Left renal pelvis (tissue), 4 donors: Measurements from ENCODE around the gene ATP1A2. TPM values are rescaled to one million over a fixed set of nuclear protein-coding genes. Genes with fewer than 3 reads are reported as not detected.

ENCODE experiments used
- DNase-seq, 4 donors: peaks; one replicate each; pipeline ENCODE4 v3.0.0-alpha.2; 2013; ENCODE audit warnings: low read depth in 4 of 4, low spot score in 3 of 4
- polyA plus RNA-seq, 4 donors: library from polyadenylated mRNA; unstranded; fragments of 120-200 nt; gene quantifications; one replicate each; pipeline ENCODE4 v1.2.1, GENCODE V29; 2013; ENCODE audit not compliant: insufficient read length in 4 of 4

Gene ATP1A2
- polyA plus RNA-seq: 1 to 10 TPM; 5.0 to 5.7 (median 5.5) TPM

GRCh38 chr1:160115545-160116282, at the start of gene ATP1A2:
Gene ATP1A2 (plus strand): TSS chr1:160115759. CDS start chr1:160115862, 103 bp downstream.
- no peak for DNase-seq

- DNase-seq: no peak
These were observed 48.5 kb upstream of the ATP1A2 start for GRCh38 chr1:160066829-160067745.

DNA sequence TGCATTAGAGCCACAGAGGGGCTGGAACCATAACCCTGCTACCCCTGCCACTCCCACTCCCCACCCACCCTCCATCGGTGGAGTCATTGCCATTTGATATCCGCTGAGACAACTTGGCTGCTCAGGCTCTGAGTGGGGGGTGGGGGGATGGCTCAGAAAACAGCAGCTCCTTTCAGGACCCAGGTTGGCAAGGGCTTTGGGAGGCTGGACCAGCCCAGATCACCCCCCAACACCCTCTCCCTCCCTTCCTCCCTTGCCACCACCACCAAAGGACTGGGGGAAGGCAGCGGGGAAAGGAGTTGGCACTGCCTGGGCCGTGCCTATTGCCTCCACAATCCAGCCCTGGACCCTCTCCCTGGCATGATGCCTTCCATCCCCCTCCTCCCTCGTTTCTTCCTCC, 47.3 kb upstream of the ATP1A2 start:
- no peak for DNase-seq

- no peak for DNase-seq
These were observed 45.9 kb upstream of the ATP1A2 start, which contains the start of gene KCNJ10 for GRCh38 chr1:160069460-160070231. Gene KCNJ10 (minus strand): TSS chr1:160070160. CDS start chr1:160042532, 27,628 bp downstream.

DNA sequence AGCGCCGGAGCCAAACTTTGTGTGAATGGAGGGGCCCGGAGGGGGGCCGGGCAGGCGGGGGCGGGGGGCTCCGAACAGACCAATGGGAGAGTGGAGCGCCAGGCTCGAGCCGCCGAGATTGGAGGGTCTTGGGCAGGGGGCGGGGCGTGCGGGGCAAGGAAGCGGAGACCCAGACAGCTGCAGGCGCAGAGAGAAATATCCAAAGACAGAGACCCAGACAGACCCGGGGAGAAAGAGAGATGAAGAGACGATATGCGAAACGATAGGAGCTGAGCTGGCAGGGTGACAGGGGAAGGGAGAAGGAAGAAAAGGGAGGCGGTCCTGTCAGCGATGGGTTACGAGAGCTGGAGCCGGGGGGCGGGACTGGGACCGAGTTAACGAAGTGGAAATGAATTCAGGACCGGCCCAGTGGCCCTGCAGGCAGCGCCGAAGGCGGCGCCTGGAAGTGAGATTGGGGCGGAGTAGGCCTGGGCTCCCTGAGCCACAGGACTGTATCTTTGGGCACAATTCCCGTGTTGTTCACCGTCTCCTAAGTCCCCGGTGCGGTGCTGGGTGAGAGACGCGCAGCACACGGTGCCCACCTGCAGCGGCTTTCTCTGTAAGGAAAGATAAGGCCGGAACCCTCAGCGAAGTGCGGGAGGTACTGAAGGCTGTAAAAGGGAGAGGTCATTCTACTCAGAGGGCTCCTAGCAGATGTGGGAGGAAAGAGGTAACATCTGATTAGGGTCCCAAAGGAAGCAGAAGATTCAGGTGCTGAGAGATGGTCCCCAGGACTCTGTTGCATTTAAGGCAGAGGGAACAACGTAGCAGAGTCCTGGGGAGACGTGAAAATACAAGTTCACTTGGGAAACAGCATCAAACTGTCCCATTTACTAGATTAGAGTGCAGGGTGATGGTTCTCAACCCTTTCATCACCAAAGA, 45.1 kb upstream of the ATP1A2 start:
- no peak for DNase-seq

- DNase-seq: no peak
These were observed 44.3 kb upstream of the ATP1A2 start for GRCh38 chr1:160071289-160071688.

GRCh38 chr1:160074865-160075264, 40.7 kb upstream of the ATP1A2 start:
- no peak for DNase-seq

DNA sequence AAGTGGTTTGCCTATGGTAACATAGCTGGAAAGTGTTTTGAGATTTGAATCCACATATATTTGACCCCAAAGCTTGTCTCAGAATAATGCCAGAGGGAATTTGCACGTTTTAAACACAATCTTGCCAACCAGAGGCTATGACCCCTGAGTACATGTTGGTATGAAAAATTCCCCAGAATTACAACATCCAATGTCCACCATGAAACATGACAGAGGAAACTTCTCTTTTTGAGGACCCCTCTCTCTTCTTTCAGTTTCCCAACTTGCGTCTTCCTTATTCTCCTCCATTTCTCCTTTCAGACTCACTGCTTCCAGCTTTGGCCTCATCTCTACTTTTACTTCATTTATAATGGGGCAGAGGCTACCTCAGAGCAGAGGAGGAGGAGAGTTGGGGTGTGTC, 39.7 kb upstream of the ATP1A2 start:
- no peak for DNase-seq

DNA sequence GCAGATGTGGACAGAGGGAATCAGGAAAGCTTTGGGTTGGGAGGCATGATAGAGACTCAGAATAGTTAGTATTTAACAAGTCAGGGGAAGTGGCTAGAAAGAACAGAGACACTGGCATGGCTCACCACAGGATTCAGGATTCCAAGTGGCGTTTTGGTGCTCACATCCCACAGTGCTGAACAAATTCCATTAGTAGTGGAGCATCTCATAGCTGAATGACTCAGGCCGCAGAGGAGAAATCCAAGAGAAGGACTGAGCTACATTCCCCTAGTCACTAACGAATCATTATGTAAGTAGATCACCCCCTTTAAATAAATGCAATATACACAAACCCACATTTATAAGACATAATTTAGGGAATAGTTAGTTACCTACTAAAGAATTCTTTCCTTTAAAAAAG, 39.3 kb upstream of the ATP1A2 start:
- DNase-seq: no peak

GRCh38 chr1:160077486-160077885, 38.1 kb upstream of the ATP1A2 start:
- DNase-seq: no peak

GRCh38 chr1:160078512-160079195, 36.9 kb upstream of the ATP1A2 start:
- DNase-seq: no peak

DNA sequence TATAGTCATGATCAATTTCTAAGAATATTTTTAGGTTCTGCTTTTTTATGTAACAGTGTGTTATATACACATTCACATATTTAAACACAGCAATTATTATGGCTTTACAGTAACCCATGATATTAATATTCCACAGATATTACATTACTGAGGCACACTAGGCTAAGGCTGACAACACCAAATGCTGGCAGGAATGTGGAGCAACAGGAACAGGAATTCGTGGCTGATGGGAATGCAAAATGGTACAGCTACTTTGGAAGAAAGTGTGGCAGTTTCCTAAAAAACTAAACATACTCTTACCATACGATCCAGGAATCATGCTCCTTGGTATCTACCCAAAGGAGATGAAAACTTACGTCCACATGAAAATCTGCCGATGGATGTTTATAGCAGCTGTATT, 36.1 kb upstream of the ATP1A2 start:
- no peak for DNase-seq

GRCh38 chr1:160080381-160081100, 35.0 kb upstream of the ATP1A2 start:
- no peak for DNase-seq

DNA sequence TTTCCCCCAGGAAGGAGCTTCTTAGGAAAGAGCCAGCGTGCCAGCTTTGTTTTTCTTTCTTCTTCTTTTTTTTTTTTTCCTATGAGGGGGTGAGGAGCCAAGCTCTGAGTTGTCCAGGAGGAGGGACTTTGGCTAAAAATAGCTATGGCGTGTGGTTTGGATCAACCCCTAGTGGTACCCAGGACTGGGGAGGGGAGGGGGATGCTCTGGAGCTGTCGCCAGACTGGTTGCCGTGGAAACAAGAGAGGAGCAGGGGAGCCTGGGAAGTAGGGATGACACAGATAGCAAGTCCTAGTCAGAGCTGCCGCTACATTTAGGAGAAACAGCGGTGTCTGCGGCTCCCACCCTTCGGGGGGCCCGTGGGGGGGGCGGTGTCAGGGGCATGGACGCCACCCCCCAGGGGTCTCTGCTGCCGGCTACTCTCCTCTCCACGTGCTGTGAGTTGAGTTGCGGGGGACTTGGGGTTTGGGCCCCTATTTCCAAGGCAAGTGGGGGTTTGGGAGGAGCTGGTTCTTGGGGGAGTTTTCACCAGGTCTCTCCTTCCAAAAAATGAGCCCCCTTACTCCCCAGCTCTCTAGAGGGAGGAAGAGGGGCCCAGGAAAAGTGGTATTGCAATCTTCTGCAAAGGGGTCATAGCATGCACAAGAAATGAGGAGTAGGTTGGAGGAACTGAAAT, 34.2 kb upstream of the ATP1A2 start, which contains the start of gene KCNJ9:
KCNJ9 (plus strand) TSS at position 278 of the 676 bp plus-strand sequence. CDS start 2,493 bp downstream, outside the sequence.
- DNase-seq: no peak

GRCh38 chr1:160082487-160082886, 33.1 kb upstream of the ATP1A2 start:
- DNase-seq: no peak

- no peak for DNase-seq
These were observed 32.6 kb upstream of the ATP1A2 start for GRCh38 chr1:160082926-160083325.

GRCh38 chr1:160083968-160084770, 31.4 kb upstream of the ATP1A2 start:
- DNase-seq: no peak
